NCI-H1105 treated with DMSO at 0.1 percent for 48 hours (cell line): Measurements from ENCODE around the gene LGALS9.
"Not testable (repeated sequence)": the region's sequence is repeated elsewhere in the genome, so short reads cannot be mapped to it uniquely, and the experiment has no call there.

Source experiments
- DNase-seq: peaks from one replicate; lab custom pipeline; 2025; lab: John Stamatoyannopoulos, UW

LGALS9 gene

DNA sequence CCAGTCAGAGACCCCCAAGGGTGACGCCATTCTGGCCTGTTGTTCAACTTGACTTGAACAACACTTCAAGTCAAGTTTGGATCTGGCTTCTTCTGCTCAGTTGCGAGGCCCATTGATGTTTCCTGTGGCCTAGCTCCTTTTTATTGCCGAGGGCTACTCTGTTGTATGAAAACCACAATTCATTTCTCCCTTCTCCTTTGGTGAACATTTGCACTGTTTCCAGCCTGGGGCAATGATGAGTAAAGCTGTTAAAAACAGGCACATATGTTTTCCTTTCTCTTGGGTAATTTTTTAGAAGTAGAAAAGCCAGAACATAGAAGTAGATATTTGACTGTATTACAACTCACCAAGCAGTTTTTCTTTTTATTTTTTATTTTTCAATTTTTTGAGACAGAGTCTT lies 1.7 kb upstream of the LGALS9 start:
- DNase-seq = not testable (repeated sequence)

DNA sequence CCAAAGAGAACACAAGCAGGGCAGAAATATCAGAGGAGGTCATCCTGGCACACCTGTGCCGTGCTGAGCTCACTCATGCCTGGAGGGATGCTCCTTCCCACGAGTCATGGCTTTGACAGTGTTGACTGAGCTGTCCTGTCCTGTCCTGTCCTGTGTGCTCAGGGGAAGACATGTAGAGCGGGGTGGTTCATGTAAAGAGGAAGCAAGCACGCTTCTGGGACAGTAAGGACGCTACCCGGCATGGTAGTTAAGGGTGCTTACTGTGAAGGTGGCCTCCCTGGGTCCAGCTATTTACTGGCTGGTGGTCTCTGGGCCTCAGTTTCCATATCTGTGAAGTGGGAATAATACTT lies 398 bp downstream of the LGALS9 start:
- no peak for DNase-seq

GRCh38 chr17:27631897-27632725 lies 1.1 kb downstream of the LGALS9 start:
- no peak for DNase-seq

DNA sequence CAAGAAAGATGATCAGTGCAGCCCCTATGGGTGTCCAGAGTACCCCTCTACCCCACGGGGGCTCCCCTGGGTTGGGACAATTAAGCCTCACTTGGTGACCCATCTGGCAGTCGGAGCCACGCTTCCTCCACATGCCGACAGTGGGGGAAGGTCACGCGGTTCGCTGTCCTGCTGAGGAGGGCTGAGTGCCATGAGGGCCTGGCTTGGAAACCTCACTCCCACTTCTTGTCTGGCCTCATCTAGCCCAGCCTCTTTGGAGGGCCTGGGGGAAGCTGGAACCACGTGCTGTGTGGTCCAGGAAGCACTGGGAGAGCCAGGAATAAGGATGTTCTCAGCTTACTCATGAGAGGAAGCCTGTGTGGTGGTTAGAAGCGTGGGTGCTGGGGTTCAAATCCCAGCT lies 1.8 kb downstream of the LGALS9 start:
- not testable (repeated sequence) for DNase-seq

DNA sequence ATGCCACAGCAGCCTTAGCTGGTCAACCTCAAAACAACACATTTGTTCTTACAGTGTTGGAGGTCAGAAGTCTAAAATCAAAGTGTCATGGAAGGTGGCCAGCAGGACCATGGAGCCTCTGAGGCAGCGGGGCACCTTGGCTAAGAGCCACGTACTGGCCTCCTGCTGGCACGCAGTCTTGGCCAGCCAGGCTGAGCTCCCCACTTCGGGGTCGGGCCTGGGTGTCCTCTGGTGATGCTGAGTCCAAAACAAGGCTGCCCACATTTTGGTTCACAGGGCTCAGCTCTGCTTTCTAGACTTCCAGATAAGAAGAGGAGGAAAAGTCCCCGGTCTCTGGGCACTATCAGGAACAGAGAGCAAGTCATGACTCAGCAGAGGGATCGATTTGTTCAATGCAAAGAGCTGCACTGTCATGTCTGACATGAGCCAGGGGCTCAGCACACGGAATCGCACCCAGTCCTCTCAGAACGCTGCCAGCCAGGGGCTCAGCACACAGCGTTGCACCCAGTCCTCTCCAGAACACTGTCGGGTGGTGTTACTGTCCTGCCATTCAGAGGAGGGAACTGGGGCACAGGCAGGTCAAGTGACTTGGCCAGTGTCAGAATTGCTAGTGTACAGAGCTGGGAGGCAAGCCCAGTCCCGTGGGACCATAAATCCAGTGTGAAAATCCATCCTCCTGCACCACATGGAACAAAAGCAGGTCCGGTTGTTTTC lies 2.5 kb downstream of the LGALS9 start:
- DNase-seq = no peak

- DNase-seq = no peak
Measured at GRCh38 chr17:27634026-27634335, 3.0 kb downstream of the LGALS9 start.

DNA sequence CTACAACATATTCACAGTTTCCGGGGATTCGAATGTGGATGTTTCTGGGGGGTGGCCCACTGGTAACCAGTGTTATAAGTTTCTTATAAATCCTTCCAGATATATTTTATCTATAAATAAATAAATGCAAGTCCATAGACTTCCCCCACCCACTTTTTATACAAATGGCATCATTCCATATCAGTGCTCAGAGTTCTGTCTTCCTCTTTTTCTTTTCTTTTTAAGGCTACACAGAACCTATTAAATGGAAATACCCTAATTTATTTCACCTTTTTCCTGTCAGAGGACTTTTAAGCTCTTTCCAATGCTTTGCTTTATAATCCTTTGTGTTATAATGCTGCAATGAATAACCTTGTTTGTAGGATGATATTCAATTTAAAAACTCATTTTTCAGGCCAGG lies 3.8 kb downstream of the LGALS9 start:
- no peak for DNase-seq

DNA sequence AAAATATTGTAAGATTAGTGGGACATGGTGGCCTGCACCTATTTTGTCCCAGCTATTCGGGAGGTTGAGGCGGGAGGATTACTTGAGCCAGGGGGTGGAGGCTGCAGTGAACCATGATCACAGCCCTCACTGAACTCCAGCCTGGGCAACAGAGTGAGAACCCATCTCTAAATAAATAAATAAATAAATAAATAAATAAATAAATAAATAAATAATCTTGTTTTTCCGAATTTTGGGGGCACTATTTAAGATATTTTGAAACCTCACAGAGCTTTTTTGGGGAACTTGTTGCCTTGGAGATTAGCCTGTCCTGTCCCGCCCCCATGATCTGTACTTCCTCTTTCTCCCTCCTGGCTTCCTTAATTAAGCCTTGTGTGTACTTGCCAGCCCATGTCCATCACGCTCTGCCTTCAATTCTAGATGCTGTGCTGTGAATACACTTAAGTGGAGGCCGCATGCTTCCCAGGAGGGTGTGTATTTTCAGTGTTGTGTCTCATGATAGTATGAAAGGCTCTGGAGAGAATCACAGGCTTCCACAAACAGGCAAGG lies 4.4 kb downstream of the LGALS9 start:
- no peak for DNase-seq

DNA sequence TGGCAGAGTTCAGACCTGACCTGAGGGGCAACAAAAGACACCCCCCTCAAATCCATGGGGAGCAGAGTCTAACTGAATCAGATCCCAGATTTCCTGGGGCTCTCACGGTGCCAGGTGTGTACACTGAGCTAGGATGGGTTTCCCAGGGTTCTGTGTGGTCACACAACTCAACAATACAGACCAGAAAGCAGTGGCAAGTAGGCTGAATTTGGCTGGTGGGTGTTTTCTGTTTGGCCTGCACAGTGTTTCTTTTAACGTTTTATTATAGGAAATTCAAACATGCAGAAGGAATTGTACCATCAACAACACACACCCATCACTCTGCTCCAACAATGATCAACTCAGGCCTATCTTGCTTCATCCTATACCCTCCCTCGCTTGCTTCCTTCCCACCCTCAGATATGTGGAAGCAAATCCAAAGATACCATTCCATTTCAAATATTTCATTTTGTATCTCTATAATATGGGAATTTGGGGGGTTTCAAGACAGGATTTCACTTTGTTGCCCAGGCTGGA lies 5.1 kb downstream of the LGALS9 start:
- not testable (repeated sequence) for DNase-seq

- DNase-seq = not testable (repeated sequence)
Measured at GRCh38 chr17:27637818-27638217, 6.8 kb downstream of the LGALS9 start.

- DNase-seq = not testable (repeated sequence)
Measured at GRCh38 chr17:27638415-27638914, 7.5 kb downstream of the LGALS9 start.

- no peak for DNase-seq
Measured at GRCh38 chr17:27640790-27641189, 9.8 kb downstream of the LGALS9 start.

DNA sequence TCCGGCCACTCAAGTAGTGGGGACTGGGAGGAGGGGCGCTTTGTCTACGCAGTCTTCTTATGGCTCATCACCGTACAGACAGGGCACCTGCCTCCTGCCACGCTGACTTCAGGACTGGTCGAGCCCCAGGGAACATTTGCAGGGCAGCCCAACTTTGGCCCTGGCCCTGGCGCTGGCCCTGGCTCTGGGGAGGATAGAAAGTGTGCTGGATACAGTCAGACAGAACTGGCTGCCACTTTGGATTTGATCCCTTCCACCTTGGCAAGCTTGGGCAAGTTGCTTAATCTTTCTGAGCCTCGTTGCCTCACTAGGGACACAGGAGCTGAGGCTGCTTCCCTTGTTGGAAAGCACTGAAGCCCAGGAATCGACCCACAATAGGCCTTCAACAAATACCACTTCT lies 13.6 kb downstream of the LGALS9 start:
- no peak for DNase-seq

- DNase-seq = not testable (repeated sequence)
Measured at GRCh38 chr17:27645621-27646020, 14.6 kb downstream of the LGALS9 start.

- no peak for DNase-seq
Measured at GRCh38 chr17:27646232-27646631, 15.2 kb downstream of the LGALS9 start.

DNA sequence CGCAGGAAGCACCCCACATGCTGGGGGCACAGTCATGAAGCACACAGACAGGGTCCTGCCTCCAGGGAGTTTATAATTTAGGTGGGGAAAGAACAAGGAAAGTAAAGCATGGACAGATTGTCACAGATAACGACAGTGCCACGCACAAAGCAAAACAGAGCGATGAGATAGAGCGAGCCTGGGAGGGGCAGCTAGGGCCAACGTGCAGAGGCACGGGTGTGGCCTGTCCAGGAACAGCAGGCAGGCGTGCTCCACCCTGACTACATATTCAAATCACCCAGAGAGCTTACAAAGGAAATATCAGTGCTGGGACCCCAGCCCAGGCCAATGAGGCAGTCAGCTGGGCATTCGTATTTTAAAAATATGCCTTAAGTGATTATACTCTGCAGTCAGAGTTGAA lies 16.8 kb downstream of the LGALS9 start:
- no peak for DNase-seq

GRCh38 chr17:27649111-27649571 lies 18.2 kb downstream of the LGALS9 start:
- DNase-seq = not testable (repeated sequence)

DNA sequence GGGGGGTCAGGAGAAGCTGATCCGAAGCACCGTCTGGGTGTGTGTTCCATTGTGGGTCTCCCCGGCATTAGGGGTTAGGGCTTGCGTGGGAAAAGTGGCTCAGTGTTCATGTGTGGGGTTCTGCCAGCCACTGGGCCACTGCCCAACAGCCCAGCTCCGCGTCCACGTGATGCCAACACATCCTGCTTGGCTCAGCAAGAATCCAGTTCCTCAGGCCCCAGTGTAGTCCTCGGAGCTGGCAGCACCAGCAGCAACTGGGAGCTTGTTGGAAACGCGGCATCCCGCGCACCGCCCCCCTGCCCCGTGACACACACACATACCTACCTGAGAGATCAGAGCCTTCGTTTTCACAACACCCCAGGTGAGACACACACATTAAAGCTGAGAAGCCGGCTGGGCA lies 18.9 kb downstream of the LGALS9 start:
- no peak for DNase-seq

- DNase-seq = no peak
Measured at GRCh38 chr17:27650836-27651235, 19.8 kb downstream of the LGALS9 start.

GRCh38 chr17:27651411-27652345 lies 20.7 kb downstream of the LGALS9 start:
- DNase-seq = no peak

- DNase-seq = not testable (repeated sequence)
Measured at GRCh38 chr17:27653449-27653971, 22.5 kb downstream of the LGALS9 start.
